SK-N-SH (cell line): ENCODE measurements around the gene RPA3.

Experiments used
- CHD2 ChIP-seq: fragments of 150-350 bp; IDR thresholded peaks from 2 replicates; pipeline ENCODE4 v1.6.1; 2018; ENCODE audit warnings: low read length; ENCODE audit not compliant: partially characterized antibody
- EZH2phosphoT487 ChIP-seq: fragments of 200-600 bp; sonication (generic); IDR thresholded peaks from 2 replicates; pipeline ENCODE4 v1.6.1; 2017; ENCODE audit warnings: low read depth, mixed run types, mild to moderate bottlenecking, antibody characterized with exemption, moderate library complexity, borderline replicate concordance
- FOXJ3 ChIP-seq: sonication (generic); formaldehyde crosslinking; IDR thresholded peaks from 2 replicates; pipeline ENCODE4 v1.5.1; 2020; ENCODE audit warnings: mild to moderate bottlenecking, missing genetic modification reagents
- RXRA ChIP-seq: IDR thresholded peaks from 2 replicates; pipeline ENCODE4 v1.4.0; 2012; ENCODE audit warnings: low read depth, mild to moderate bottlenecking, borderline replicate concordance
- TF ChIP-seq, protein P1 (sequence below): IDR thresholded peaks from 2 replicates; pipeline ENCODE4 v1.6.1; 2012; ENCODE audit warnings: mild to moderate bottlenecking, low read depth, low read length, moderate library complexity
- TF ChIP-seq, protein P2 (sequence below): fragments of 200-600 bp; sonication (generic); IDR thresholded peaks from 2 replicates; pipeline ENCODE4 v1.6.1; 2017; ENCODE audit warnings: antibody characterized with exemption, mild to moderate bottlenecking, moderate library complexity
- TF ChIP-seq, protein P3 (sequence below): IDR thresholded peaks from 2 replicates; pipeline ENCODE4 v1.4.0; 2012; ENCODE audit warnings: low read depth, borderline replicate concordance
- TF ChIP-seq, protein P4 (sequence below): IDR thresholded peaks from 2 replicates; pipeline ENCODE4 v1.4.0; 2012; ENCODE audit warnings: low read depth

DNA sequence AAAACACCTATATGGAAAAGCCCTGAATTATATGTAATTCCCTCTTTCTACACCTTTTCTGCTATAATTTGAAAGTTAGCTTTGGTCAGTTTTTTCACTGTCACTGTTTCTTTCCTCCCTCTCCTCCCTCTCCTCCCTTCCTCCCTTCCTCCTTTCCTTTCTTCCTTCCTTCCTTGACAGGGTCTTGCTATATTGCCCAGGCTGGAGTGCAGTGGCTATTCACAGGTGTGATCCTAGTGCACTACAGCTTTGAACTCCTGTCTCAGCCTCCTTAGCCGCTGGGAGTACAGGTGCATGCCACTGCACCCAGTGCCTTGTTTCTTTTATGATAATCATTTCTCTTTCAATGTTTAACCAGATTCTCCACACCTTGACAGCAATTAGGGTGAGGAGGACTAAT lies 100.0 kb downstream of the RPA3 start:
- TF ChIP-seq, protein P1, sequence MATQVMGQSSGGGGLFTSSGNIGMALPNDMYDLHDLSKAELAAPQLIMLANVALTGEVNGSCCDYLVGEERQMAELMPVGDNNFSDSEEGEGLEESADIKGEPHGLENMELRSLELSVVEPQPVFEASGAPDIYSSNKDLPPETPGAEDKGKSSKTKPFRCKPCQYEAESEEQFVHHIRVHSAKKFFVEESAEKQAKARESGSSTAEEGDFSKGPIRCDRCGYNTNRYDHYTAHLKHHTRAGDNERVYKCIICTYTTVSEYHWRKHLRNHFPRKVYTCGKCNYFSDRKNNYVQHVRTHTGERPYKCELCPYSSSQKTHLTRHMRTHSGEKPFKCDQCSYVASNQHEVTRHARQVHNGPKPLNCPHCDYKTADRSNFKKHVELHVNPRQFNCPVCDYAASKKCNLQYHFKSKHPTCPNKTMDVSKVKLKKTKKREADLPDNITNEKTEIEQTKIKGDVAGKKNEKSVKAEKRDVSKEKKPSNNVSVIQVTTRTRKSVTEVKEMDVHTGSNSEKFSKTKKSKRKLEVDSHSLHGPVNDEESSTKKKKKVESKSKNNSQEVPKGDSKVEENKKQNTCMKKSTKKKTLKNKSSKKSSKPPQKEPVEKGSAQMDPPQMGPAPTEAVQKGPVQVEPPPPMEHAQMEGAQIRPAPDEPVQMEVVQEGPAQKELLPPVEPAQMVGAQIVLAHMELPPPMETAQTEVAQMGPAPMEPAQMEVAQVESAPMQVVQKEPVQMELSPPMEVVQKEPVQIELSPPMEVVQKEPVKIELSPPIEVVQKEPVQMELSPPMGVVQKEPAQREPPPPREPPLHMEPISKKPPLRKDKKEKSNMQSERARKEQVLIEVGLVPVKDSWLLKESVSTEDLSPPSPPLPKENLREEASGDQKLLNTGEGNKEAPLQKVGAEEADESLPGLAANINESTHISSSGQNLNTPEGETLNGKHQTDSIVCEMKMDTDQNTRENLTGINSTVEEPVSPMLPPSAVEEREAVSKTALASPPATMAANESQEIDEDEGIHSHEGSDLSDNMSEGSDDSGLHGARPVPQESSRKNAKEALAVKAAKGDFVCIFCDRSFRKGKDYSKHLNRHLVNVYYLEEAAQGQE, result no peak
- TF ChIP-seq EZH2phosphoT487 (no peak), CHD2 (no peak), FOXJ3 (CRISPR knock-in tag) (no peak), RXRA (no peak)
- TF ChIP-seq, protein P2, sequence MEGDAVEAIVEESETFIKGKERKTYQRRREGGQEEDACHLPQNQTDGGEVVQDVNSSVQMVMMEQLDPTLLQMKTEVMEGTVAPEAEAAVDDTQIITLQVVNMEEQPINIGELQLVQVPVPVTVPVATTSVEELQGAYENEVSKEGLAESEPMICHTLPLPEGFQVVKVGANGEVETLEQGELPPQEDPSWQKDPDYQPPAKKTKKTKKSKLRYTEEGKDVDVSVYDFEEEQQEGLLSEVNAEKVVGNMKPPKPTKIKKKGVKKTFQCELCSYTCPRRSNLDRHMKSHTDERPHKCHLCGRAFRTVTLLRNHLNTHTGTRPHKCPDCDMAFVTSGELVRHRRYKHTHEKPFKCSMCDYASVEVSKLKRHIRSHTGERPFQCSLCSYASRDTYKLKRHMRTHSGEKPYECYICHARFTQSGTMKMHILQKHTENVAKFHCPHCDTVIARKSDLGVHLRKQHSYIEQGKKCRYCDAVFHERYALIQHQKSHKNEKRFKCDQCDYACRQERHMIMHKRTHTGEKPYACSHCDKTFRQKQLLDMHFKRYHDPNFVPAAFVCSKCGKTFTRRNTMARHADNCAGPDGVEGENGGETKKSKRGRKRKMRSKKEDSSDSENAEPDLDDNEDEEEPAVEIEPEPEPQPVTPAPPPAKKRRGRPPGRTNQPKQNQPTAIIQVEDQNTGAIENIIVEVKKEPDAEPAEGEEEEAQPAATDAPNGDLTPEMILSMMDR, result no peak
- TF ChIP-seq, protein P3, sequence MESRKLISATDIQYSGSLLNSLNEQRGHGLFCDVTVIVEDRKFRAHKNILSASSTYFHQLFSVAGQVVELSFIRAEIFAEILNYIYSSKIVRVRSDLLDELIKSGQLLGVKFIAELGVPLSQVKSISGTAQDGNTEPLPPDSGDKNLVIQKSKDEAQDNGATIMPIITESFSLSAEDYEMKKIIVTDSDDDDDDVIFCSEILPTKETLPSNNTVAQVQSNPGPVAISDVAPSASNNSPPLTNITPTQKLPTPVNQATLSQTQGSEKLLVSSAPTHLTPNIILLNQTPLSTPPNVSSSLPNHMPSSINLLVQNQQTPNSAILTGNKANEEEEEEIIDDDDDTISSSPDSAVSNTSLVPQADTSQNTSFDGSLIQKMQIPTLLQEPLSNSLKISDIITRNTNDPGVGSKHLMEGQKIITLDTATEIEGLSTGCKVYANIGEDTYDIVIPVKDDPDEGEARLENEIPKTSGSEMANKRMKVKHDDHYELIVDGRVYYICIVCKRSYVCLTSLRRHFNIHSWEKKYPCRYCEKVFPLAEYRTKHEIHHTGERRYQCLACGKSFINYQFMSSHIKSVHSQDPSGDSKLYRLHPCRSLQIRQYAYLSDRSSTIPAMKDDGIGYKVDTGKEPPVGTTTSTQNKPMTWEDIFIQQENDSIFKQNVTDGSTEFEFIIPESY, result no peak
- TF ChIP-seq, protein P4, sequence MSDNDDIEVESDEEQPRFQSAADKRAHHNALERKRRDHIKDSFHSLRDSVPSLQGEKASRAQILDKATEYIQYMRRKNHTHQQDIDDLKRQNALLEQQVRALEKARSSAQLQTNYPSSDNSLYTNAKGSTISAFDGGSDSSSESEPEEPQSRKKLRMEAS, result no peak
